Measurements from ENCODE around the gene TWF2. TPM values are rescaled to one million over a fixed set of nuclear protein-coding genes. Genes with fewer than 3 reads are reported as not detected.

The TWF2 gene
- polyA plus RNA-seq (2011; rRNA removed) (36.8 and 46.3 TPM in 2 replicates), polyA plus RNA-seq (2017; fragmentation: RNase III; extraction: RNeasy Plus Mini Kit Qiagen cat#74134 plus additional on column Dnase treatment) (50.5 to 55.4 TPM (median 53.6 TPM) in 3 replicates), polyA minus RNA-seq (2011; rRNA and poly(A)+ RNA removed) (32.6 and 42.2 TPM in 2 replicates)
- 102 and 123 TPM in 2 replicates for polyA plus RNA-seq (2012; cell fraction: cytosol; rRNA removed)
- polyA plus RNA-seq (2012; cell fraction: nucleus; rRNA removed), result 130 and 152 TPM in 2 replicates

DNA sequence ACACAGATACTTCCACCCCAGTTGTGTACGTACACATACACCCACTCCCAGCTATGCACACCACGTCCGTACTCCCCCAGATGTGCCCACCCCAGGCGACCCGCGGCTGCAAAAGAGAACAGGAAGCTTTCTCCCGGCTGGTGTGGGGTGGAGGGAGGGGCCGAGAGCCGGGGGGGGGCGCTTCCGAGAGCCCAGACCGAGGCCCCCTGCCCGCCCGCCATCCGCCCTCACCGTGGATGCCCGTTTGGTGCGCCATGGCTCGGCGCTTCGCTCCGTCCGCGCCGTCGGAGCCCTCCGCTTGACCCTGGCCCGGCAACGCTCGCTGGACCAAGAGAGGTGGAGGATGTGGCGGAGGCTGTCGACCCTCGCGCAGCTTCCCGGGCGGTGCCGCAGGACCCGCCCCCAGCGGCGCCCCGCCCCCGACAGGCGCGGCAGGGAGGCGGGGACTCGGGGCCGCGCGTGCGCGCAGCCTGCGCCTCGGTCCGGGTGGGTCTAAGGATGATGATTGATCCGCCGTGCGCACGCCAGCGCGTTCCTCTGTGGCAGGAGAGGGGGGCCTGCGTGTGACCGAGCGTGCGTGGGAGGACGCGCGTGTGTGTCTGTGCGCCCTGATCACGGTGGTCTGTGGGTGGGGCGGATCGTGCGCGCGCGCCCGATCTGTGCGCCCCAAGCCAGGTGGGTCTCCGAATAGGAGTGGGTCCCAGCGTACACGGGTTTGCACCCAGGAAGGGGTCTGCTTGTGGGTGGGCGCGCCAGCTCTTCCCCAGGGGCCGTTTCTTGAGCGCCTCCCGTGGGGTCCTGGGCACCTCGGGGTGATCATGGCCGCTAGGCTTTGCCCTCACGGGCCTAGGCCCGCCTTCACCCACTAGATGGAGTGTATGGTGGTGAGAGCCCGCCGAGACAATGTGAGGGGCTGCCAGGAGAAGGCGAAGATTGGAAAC, at the start of gene TWF2:
Gene TWF2, minus strand, starts transcription at position 398 of the 941 bp plus-strand sequence. Its CDS starts 142 bp downstream, at position 256.
- Histone ChIP-seq H3K9me3 (no peaks in the 10 kb centered on the region), H3K4me1 (peaks cover 32% of the 10 kb centered on the region), H3K27ac (peak within 1 kb of the TSS; percentile 98), H3K4me3 (peak within 1 kb of the TSS; percentile 96), H3K4me2 (peak within 1 kb of the TSS; percentile 79)
- CTCF ChIA-PET, result interaction anchor here (0.6 to 11.4 kb wide), 9 partner anchors 10 to 476 kb away, joined by 3 to 198 read pairs (median 4); partner anchors contain the start of genes TLR9 and WDR82
- ATAC-seq (peak; percentile 70 to 83), DNase-seq (ENCODE audit: low read depth in 1 of 2, low spot score in 1 of 2) (peak; percentile 59 to 80), FAIRE-seq (no peak)
- POLR2A ChIA-PET, result interaction anchor here (0.9 to 2.4 kb wide), 4 partner anchors 9 to 84 kb away, joined by 3 to 28 read pairs (median 4); partner anchors contain the start of genes POC1A and WDR82
- WGBS (ENCODE audit: missing lambda C conversion rate), result 0% methylated on average over 12 of the region's 92 CpGs
- TF ChIP-seq USF2 (IDR thresholded peaks at IDR 0.05), result no peak
- TF ChIP-seq, protein P1, sequence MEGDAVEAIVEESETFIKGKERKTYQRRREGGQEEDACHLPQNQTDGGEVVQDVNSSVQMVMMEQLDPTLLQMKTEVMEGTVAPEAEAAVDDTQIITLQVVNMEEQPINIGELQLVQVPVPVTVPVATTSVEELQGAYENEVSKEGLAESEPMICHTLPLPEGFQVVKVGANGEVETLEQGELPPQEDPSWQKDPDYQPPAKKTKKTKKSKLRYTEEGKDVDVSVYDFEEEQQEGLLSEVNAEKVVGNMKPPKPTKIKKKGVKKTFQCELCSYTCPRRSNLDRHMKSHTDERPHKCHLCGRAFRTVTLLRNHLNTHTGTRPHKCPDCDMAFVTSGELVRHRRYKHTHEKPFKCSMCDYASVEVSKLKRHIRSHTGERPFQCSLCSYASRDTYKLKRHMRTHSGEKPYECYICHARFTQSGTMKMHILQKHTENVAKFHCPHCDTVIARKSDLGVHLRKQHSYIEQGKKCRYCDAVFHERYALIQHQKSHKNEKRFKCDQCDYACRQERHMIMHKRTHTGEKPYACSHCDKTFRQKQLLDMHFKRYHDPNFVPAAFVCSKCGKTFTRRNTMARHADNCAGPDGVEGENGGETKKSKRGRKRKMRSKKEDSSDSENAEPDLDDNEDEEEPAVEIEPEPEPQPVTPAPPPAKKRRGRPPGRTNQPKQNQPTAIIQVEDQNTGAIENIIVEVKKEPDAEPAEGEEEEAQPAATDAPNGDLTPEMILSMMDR (IDR thresholded peaks at IDR 0.05), result 0 out of 3 replicates have a peak, but pooled peaks have one; percentile 15
- no peak for TF ChIP-seq ESRRA (IDR thresholded peaks at IDR 0.05; ENCODE audit: borderline replicate concordance, low read length)
- 0 out of 2 replicates have a peak, but pooled peaks have one; percentile 19 for TF ChIP-seq HMGXB4 (CRISPR knock-in tag; IDR thresholded peaks at IDR 0.05; ENCODE audit: borderline replicate concordance)
- TF ChIP-seq MAX (IDR thresholded peaks at IDR 0.05), result no peak; the same call in 1 of the 2 replicates
- no peak for TF ChIP-seq BHLHE40 (IDR thresholded peaks at IDR 0.05; ENCODE audit: low read depth, low read length)
- no peak for TF ChIP-seq NFE2L2 (conservative IDR thresholded peaks at IDR 0.05; ENCODE audit: low read length)
- no peak for TF ChIP-seq HEYL (CRISPR knock-in tag; IDR thresholded peaks at IDR 0.05)
- no peak for TF ChIP-seq RFX5 (IDR thresholded peaks at IDR 0.05)
- TF ChIP-seq, protein P2, sequence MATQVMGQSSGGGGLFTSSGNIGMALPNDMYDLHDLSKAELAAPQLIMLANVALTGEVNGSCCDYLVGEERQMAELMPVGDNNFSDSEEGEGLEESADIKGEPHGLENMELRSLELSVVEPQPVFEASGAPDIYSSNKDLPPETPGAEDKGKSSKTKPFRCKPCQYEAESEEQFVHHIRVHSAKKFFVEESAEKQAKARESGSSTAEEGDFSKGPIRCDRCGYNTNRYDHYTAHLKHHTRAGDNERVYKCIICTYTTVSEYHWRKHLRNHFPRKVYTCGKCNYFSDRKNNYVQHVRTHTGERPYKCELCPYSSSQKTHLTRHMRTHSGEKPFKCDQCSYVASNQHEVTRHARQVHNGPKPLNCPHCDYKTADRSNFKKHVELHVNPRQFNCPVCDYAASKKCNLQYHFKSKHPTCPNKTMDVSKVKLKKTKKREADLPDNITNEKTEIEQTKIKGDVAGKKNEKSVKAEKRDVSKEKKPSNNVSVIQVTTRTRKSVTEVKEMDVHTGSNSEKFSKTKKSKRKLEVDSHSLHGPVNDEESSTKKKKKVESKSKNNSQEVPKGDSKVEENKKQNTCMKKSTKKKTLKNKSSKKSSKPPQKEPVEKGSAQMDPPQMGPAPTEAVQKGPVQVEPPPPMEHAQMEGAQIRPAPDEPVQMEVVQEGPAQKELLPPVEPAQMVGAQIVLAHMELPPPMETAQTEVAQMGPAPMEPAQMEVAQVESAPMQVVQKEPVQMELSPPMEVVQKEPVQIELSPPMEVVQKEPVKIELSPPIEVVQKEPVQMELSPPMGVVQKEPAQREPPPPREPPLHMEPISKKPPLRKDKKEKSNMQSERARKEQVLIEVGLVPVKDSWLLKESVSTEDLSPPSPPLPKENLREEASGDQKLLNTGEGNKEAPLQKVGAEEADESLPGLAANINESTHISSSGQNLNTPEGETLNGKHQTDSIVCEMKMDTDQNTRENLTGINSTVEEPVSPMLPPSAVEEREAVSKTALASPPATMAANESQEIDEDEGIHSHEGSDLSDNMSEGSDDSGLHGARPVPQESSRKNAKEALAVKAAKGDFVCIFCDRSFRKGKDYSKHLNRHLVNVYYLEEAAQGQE (IDR thresholded peaks at IDR 0.05), result no peak
- TF ChIP-seq MAZ (IDR thresholded peaks at IDR 0.05; ENCODE audit: borderline replicate concordance, low read depth, low read length), result no peak
- TF ChIP-seq POLR2A (IDR thresholded peaks at IDR 0.05; ENCODE audit: low read length), result peak; percentile 81
- TF ChIP-seq, protein P3, sequence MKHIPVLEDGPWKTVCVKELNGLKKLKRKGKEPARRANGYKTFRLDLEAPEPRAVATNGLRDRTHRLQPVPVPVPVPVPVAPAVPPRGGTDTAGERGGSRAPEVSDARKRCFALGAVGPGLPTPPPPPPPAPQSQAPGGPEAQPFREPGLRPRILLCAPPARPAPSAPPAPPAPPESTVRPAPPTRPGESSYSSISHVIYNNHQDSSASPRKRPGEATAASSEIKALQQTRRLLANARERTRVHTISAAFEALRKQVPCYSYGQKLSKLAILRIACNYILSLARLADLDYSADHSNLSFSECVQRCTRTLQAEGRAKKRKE (CRISPR knock-in tag; IDR thresholded peaks at IDR 0.05; ENCODE audit: low read depth), result no peak
- TF ChIP-seq TFCP2L1 (CRISPR knock-in tag; IDR thresholded peaks at IDR 0.05), result no peak
- peak; percentile 27 to 57; a peak in 2 of 5 replicates for TF ChIP-seq JUN (IDR thresholded peaks at IDR 0.05)
- TF ChIP-seq PHF8 (IDR thresholded peaks at IDR 0.05; ENCODE audit: borderline replicate concordance, low read depth), result peak; percentile 17; the same call in 1 of the 2 replicates

All from A549 (cell line).